Fibroblast of skin of right quadriceps (primary cell): ENCODE data around the gene SPNS1.
A peak's percentile ranks its signal among the peaks of the same experiment; 100 is the strongest.
"Not testable (repeated sequence)": the region's sequence is repeated elsewhere in the genome, so short reads cannot be mapped to it uniquely, and the experiment has no call there.

Source experiments
- DNase-seq: peaks from one replicate; pipeline ENCODE4 v3.0.0-alpha.2; 2013

Gene SPNS1

GRCh38 chr16:28990375-28991040, 15.9 kb downstream of the SPNS1 start:
- DNase-seq, result no peak

GRCh38 chr16:28991687-28992086, 17.1 kb downstream of the SPNS1 start:
- DNase-seq, result no peak

DNA sequence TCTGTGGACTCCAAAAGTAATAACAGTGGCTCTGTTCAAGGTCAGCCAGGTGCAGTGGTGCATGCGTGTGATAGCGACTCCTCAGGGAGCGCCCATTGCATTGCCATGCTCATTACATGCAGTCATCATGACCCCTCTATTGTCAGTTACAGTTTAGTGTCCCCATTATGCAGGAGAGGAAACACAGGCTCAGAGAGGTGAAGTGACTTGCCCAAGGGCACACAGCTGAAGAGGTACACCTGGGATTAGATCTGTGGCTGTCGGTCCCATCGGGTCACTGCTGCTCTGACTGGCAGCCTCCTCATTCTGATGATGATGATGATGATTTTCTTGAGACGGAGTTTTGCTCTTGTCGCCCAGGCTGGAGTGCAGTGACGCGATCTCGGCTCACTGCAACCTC, 17.9 kb downstream of the SPNS1 start:
- no peak for DNase-seq

GRCh38 chr16:28998837-28999236, 24.3 kb downstream of the SPNS1 start:
- DNase-seq, result no peak

- DNase-seq, result no peak
These were observed 25.0 kb downstream of the SPNS1 start for GRCh38 chr16:28999577-28999976.

DNA sequence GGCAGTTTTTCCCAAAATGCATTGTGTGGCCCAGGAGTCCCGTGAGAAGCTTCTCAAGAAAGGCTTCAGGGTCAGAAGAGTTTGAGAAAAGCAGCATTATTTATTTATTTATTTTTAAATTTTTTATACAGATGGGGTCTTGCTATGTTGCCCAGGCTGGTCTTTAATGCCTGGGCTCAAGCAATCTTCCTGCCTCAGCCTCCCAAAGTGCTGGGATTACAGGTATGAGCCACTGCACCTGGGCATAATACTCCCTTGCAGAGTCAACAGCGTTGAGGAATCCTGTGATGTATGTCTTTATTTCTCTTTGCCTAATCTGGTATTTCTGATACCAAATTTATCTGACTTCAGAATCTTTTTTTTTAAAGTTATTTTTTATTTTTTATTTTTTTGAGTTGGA, 25.4 kb downstream of the SPNS1 start:
- no peak for DNase-seq

DNA sequence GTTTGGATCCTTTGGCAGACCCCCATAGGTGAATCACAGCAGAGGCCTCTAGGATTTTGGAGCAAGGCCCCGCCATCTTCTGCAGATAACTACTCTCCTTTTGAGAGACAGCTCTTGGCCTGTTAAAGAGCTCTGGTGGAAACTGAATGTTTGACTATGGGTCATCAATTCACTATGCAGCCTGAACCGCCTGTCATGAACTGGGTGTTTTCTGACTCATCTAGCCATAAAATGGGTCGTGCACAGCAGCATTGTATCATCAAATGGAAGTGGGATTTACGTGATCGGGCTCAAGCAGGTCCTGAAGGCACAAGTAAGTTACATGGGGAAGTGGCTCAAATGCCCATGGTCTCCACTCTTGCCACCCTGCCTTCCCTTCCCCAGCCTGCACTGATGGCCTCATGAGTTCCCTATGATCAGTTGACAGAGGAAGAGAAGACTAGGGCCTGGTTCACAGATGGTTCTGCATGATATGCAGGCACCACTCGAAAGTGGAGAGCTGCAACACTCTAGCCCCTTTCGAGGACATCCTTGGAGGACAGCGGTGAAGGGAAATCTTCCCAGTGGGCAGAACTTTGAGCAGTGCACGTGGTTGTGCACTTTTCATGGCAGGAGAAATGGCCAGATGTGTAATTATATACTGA, 30.0 kb downstream of the SPNS1 start:
- not testable (repeated sequence) for DNase-seq

DNA sequence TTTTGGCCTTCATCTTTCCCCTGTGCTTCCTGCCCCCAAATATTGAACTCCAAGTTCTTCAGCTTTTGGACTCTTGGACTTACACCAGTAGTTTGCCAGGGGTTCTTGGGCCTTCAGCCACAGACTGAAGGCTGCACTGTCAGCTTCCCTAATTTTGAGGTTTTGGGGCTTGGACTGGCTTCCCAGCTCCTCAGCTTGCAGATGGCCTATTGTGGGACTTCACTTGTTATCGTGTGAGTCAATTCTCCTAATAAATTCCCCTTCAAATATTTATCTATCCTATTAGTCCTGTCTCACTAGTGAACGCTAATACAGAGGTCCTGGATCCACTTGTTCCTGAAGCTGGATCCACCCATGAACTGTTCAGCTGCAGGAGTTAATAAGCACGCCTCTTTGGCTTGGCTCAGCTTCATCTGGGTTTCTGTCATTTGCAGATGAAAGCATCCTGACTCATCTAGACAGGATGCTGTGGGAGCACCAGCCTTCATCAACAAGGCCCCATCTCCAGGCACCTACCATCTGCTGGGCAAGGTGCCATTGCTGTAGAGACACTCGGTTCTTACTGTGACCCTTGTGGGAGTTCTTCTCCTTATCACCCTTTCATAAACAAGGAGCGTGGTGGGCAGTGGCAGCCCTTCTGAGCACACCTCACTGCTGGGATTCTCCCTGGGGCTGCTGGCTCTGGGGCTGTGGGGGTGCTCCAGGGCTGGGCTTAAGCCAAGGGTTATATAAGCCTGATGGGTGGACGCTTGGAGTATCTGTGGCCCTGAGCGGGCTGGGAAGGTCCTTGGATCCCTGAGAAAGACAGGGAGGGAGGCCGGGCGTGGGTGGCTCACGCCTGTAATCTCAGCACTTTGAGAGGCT, 33.4 kb downstream of the SPNS1 start:
- DNase-seq, result peak; percentile 53

GRCh38 chr16:29009050-29009837, 34.7 kb downstream of the SPNS1 start:
- DNase-seq, result no peak

DNA sequence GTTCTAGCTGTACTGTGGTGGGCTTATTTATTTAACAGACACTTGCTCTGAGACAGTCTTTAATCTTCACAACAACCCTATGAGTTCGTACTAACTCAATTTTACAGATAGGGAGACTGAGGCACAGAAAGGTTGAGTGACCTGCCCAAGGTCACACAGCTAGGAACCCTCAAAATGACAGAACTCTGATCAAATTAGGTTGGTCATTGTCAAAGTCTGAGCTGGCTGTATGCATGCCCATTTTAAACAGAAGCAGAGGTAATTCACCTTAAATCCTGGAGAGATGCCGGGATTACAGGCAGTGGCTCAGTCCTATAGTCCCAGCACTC, 35.2 kb downstream of the SPNS1 start:
- DNase-seq, result no peak

GRCh38 chr16:29011112-29011511, 36.5 kb downstream of the SPNS1 start:
- no peak for DNase-seq

DNA sequence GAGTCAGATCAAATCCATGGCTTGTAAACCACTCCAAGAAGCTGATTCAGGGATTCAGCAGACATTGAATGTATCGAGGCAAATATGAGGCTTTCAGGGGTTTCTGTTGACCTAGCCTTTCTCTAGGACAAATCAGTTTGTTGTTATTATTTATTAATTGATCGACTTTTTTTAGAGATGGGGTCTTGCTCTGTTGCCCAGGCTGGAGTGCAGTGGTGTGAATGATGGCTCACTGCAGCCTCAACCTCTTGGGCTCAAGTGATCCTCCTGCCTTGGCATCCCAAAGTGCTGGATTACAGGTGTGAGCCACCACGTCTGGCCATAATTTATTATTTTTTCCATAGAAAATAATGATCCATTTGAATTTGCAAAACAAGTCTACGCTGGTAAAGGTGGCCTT, 37.3 kb downstream of the SPNS1 start:
- no peak for DNase-seq

DNA sequence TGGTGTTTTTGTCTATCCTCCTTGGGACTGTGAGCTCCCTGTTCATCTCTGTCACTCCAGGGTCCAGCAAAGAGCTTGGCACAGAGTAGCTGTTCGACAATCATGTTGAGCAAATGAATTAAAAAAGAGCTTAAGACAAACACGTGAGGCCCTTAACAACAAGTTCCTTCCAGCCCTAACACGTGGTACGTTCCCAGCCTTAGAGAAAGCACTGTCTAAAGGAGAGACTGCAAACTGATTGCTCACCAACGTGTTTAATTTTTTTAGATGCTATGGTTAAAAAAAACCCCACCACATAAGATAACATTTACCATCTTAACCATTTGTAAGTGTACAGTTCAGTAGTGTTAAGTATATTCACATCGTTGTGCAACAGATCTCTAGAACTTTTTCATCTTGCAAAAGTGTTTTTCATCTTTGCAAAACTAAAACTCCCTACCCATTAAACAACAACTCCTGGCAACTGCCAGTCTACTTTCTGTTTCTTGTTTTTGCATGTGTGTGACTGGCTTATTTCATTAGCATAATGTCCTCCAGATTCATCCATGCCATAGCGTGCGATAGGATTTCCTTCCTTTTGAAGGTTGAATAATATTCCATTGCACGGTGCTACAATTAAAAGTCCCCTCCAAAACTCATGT, 38.5 kb downstream of the SPNS1 start:
- DNase-seq, result no peak

DNA sequence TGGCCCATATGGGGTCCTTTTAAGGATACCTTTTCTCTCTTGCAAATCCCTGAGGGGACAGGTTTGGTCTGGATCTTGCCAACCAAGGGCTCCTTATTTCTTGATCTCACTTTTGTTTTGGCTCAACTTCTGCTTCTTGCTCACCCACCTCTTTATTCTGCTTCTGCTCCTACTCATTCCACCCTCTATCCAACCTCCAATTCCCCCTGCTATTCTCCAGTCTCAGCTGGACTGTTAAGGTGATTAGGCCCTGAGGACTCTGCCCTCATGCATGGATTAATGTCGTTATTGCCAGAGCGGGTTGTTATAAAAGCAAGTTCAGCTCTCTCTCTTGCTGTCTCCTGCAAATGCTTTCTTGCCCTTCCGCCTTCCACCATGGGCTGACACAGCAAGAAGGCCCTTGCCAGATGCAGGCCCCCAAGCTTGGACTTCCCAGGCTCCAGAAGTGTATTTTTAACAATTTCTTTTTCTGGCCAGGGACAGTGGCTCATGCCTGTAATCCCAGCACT, 40.0 kb downstream of the SPNS1 start:
- DNase-seq, result no peak

GRCh38 chr16:29022196-29022595, 47.6 kb downstream of the SPNS1 start:
- DNase-seq, result no peak

- no peak for DNase-seq
These were observed 49.0 kb downstream of the SPNS1 start for GRCh38 chr16:29023279-29024277.

- no peak for DNase-seq
These were observed 49.7 kb downstream of the SPNS1 start for GRCh38 chr16:29024278-29024677.

- DNase-seq, result no peak
These were observed 50.6 kb downstream of the SPNS1 start for GRCh38 chr16:29025218-29025617.

GRCh38 chr16:29025735-29026134, 51.2 kb downstream of the SPNS1 start:
- no peak for DNase-seq

- no peak for DNase-seq
These were observed 54.0 kb downstream of the SPNS1 start for GRCh38 chr16:29028457-29029167.
